WTC11 (cell line): ENCODE data around the gene SLC9A4. TPM values are rescaled to one million over a fixed set of nuclear protein-coding genes. Genes with fewer than 3 reads are reported as not detected.
A peak's percentile ranks its signal among the peaks of the same experiment; 100 is the strongest.
"Not testable (repeated sequence)": the region's sequence is repeated elsewhere in the genome, so short reads cannot be mapped to it uniquely, and the experiment has no call there.

Experiments used
- ATAC-seq: fragments of 200-7000 bp; cut with Tn5 transposase; 2 replicates; pipeline ENCODE4 v1.10.0; 2021; ENCODE audit warnings: mild to moderate bottlenecking, moderate library complexity
- CTCF ChIA-PET: fragments of 300-600 bp; sonication (Branson Sonifier 250); formaldehyde crosslinking; loops from one replicate; lab custom pipeline; 2021; ENCODE audit warnings: antibody characterized with exemption; lab: Charles Lee
- POLR2A ChIA-PET: fragments of 350-600 bp; sonication (Branson Sonifier 250); formaldehyde crosslinking; loops from one replicate; lab custom pipeline; 2021; ENCODE audit warnings: antibody characterized with exemption; lab: Charles Lee
- DNase-seq: peaks from one replicate; pipeline ENCODE4 v3.0.0; 2021; ENCODE audit warnings: low spot score
- H3K27ac Mint-ChIP-seq: 2 replicates; pipeline ENCODE4 v1.8.0; 2021; ENCODE audit warnings: mixed read lengths
- H3K27me3 Mint-ChIP-seq: 2 replicates; pipeline ENCODE4 v1.8.0; 2021; ENCODE audit warnings: low read depth, mild to moderate bottlenecking, moderate library complexity, mixed read lengths
- H3K36me3 Mint-ChIP-seq: 2 replicates; pipeline ENCODE4 v1.8.0; 2021; ENCODE audit warnings: mixed read lengths
- H3K4me1 Mint-ChIP-seq: 2 replicates; pipeline ENCODE4 v1.8.0; 2022; ENCODE audit warnings: mixed read lengths
- H3K4me3 Mint-ChIP-seq: 2 replicates; pipeline ENCODE4 v1.8.0; 2021; ENCODE audit warnings: mild to moderate bottlenecking, moderate library complexity, mixed read lengths
- H3K9me3 Mint-ChIP-seq: 2 replicates; pipeline ENCODE4 v1.8.0; 2021; ENCODE audit warnings: mixed read lengths
- AFF4 ChIP-seq: sonication (generic); formaldehyde crosslinking; IDR thresholded peaks from 2 replicates; pipeline ENCODE4 v1.8.1; 2023; ENCODE audit warnings: mild to moderate bottlenecking, missing genetic modification reagents, borderline replicate concordance
- ESRRA ChIP-seq: sonication (generic); formaldehyde crosslinking; IDR thresholded peaks from 2 replicates; pipeline ENCODE4 v1.8.1; 2022; ENCODE audit warnings: mild to moderate bottlenecking, missing genetic modification reagents, borderline replicate concordance
- JUN ChIP-seq: sonication (generic); formaldehyde crosslinking; IDR thresholded peaks from 2 replicates; pipeline ENCODE4 v1.8.0; 2023; ENCODE audit warnings: mild to moderate bottlenecking, missing genetic modification reagents
- MAX ChIP-seq: sonication (generic); formaldehyde crosslinking; IDR thresholded peaks from 2 replicates; pipeline ENCODE4 v1.8.0; 2022; ENCODE audit warnings: mild to moderate bottlenecking, missing genetic modification reagents
- MLX ChIP-seq: sonication (generic); formaldehyde crosslinking; IDR thresholded peaks from 2 replicates; pipeline ENCODE4 v1.8.1; 2023; ENCODE audit warnings: mild to moderate bottlenecking, missing genetic modification reagents, moderate library complexity
- MYBL2 ChIP-seq: sonication (generic); formaldehyde crosslinking; IDR thresholded peaks from 2 replicates; pipeline ENCODE4 v1.8.1; 2023; ENCODE audit warnings: mild to moderate bottlenecking, moderate library complexity, missing genetic modification reagents
- NFYB ChIP-seq: sonication (generic); formaldehyde crosslinking; conservative IDR thresholded peaks from 2 replicates; pipeline ENCODE4 v1.8.0; 2022; ENCODE audit warnings: low read depth, missing genetic modification reagents
- RELA ChIP-seq: sonication (generic); formaldehyde crosslinking; IDR thresholded peaks from 2 replicates; pipeline ENCODE4 v1.8.1; 2022; ENCODE audit warnings: missing genetic modification reagents, mild to moderate bottlenecking, borderline replicate concordance
- SMAD3 ChIP-seq: sonication (generic); formaldehyde crosslinking; IDR thresholded peaks from 2 replicates; pipeline ENCODE4 v1.8.0; 2022; ENCODE audit warnings: missing genetic modification reagents, mild to moderate bottlenecking, borderline replicate concordance
- SOX15 ChIP-seq: fragments of 250-450 bp; sonication (Bioruptor Pico); IDR thresholded peaks from 2 replicates; pipeline ENCODE4 v1.9.0; 2021; ENCODE audit warnings: mild to moderate bottlenecking
- SP1 ChIP-seq: sonication (generic); formaldehyde crosslinking; conservative IDR thresholded peaks from 2 replicates; pipeline ENCODE4 v1.8.1; 2022; ENCODE audit warnings: missing genetic modification reagents
- ZNF219 ChIP-seq: sonication (generic); formaldehyde crosslinking; IDR thresholded peaks from 2 replicates; pipeline ENCODE4 v1.8.0; 2023; ENCODE audit warnings: missing genetic modification reagents, mild to moderate bottlenecking, borderline replicate concordance
- ZNF396 ChIP-seq: fragments of 250-450 bp; sonication (Bioruptor Pico); IDR thresholded peaks from 2 replicates; pipeline ENCODE4 v1.8.0; 2021; ENCODE audit warnings: mild to moderate bottlenecking, moderate library complexity, borderline replicate concordance
- ZNF423 ChIP-seq: fragments of 250-450 bp; sonication (Bioruptor Pico); IDR thresholded peaks from 2 replicates; pipeline ENCODE4 v2.1.2; 2022; ENCODE audit warnings: mild to moderate bottlenecking, moderate library complexity
- ZNF425 ChIP-seq: fragments of 250-450 bp; sonication (Bioruptor Pico); conservative IDR thresholded peaks from 2 replicates; pipeline ENCODE4 v1.9.0; 2021; ENCODE audit warnings: mild to moderate bottlenecking
- total RNA-seq: library from RNA; stranded (reverse); gene quantifications from 3 replicates; pipeline ENCODE4 v1.2.3, GENCODE V29; 2021
- TF ChIP-seq, protein P1 (sequence below): fragments of 250-450 bp; sonication (Bioruptor Pico); IDR thresholded peaks from 2 replicates; pipeline ENCODE4 v1.9.0; 2021; ENCODE audit warnings: moderate library complexity, mild to moderate bottlenecking, inconsistent platforms, borderline replicate concordance
- TF ChIP-seq, protein P2 (sequence below): fragments of 250-450 bp; sonication (Bioruptor Pico); IDR thresholded peaks from 2 replicates; pipeline ENCODE4 v2.1.2; 2022; ENCODE audit warnings: mild to moderate bottlenecking, moderate library complexity

SLC9A4 gene
- total RNA-seq, 1 experiment from 2014 or later: 0.11 TPM

DNA sequence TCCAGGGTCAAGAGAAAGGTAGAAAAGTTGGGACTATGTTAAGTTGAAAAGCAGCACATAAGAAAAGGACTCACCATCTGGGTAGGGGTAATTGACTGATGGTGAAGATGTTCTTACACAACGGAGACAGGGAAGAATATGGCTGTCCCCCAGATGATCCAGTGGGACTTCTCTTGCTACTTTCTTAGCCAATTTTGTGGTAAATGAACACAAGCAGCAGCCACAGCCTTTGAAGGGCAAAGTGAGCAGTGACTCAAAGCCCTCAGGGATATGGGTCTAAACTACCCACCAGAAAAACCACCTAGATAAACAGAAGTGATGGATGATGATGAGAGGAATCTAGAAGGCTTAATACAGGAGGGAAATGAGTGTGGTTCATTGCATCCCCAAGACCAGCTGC, 80.6 kb downstream of the SLC9A4 start (continued):
- TF ChIP-seq ZNF396 (CRISPR knock-in tag) (no peak), MYBL2 (no peak), SOX15 (CRISPR knock-in tag) (no peak), RELA (CRISPR knock-in tag) (no peak), NFYB (CRISPR knock-in tag) (no peak), MAX (CRISPR knock-in tag) (no peak), ZNF425 (CRISPR knock-in tag) (no peak), AFF4 (CRISPR knock-in tag) (no peak), ZNF423 (no peak), ZNF219 (CRISPR knock-in tag) (no peak)
- TF ChIP-seq, protein P1, sequence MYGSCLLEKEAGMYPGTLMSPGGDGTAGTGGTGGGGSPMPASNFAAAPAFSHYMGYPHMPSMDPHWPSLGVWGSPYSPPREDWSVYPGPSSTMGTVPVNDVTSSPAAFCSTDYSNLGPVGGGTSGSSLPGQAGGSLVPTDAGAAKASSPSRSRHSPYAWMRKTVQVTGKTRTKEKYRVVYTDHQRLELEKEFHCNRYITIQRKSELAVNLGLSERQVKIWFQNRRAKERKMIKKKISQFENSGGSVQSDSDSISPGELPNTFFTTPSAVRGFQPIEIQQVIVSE (CRISPR knock-in tag): no peak
- TF ChIP-seq, protein P2, sequence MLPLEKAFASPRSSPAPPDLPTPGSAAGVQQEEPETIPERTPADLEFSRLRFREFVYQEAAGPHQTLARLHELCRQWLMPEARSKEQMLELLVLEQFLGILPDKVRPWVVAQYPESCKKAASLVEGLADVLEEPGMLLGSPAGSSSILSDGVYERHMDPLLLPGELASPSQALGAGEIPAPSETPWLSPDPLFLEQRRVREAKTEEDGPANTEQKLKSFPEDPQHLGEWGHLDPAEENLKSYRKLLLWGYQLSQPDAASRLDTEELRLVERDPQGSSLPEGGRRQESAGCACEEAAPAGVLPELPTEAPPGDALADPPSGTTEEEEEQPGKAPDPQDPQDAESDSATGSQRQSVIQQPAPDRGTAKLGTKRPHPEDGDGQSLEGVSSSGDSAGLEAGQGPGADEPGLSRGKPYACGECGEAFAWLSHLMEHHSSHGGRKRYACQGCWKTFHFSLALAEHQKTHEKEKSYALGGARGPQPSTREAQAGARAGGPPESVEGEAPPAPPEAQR (CRISPR knock-in tag): no peak

- Mint-ChIP-seq H3K27ac (no peak overlapping the region), H3K4me3 (no peak overlapping the region), H3K4me1 (no peaks in the 10 kb centered on the region), H3K9me3 (peaks cover under 1% of the 10 kb centered on the region), H3K27me3 (no peaks in the 10 kb centered on the region)
- DNase-seq: no peak
- CTCF ChIA-PET: no interaction called here
- TF ChIP-seq JUN (CRISPR knock-in tag) (no peak), SMAD3 (no peak), ESRRA (CRISPR knock-in tag) (no peak), SP1 (CRISPR knock-in tag) (no peak), MLX (CRISPR knock-in tag) (no peak)
- TF ChIP-seq, all 79 proteins: peak for 0
- ATAC-seq: no peak
- POLR2A ChIA-PET: no interaction called here
- H3K36me3 Mint-ChIP-seq: no peaks in the 10 kb centered on the region
Observed at GRCh38 chr2:102558463-102558862, 85.4 kb downstream of the SLC9A4 start.

DNA sequence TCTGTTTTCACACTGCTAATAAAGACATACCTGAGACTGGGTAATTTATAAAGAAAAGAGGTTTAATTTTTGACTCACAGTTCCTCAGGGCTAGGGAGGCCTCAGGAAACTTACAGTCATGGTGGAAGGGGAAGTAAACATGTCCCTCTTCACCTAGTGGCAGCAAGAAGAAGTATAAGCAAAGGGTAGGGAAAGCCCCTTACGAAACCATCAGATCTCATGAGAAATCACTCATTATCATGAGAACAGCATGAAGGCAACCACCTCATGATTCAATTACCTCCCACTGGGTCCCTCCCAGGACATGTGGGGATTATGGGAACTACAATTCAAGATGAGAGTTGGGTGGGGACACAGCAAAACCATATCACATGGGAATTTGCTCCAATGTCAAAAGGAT, 89.5 kb downstream of the SLC9A4 start:
- POLR2A ChIA-PET, H3K4me1 Mint-ChIP-seq, CTCF ChIA-PET, H3K27ac Mint-ChIP-seq, H3K4me3 Mint-ChIP-seq, H3K27me3 Mint-ChIP-seq, DNase-seq: not testable (repeated sequence)
- H3K9me3 Mint-ChIP-seq: peaks cover 24% of the 10 kb centered on the region
- ATAC-seq: peak; percentile 65
- H3K36me3 Mint-ChIP-seq: peaks cover 17% of the 10 kb centered on the region
